Measurements from ENCODE around the gene MME. TPM values are rescaled to one million over a fixed set of nuclear protein-coding genes. Genes with fewer than 3 reads are reported as not detected.

MME gene
- total and polyA plus RNA-seq, 3 donors from 2014 or later = 5.4 to 6.3 (median 5.5) TPM

DNA sequence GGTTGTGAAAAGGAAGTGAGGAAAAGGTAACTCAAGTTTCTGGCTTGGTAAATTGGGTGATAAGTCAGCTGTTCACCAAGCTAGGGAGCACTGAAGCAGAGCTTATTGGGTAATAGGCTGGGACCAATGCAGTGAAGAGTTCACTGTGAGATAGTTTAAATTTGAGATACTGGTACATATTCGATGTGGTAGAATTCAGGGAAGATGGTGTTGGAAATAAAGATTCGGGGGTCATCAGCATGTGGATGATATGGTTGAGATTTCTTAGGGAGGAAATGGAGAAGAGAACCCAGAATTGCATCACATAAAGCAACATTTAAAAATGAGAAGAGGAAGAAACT lies 16.9 kb downstream of the MME start:
- intact Hi-C loops (cut with DNase I; ENCODE audit: low total_unique reads) = no loop called here
- no peaks in the 10 kb centered on the region for H3K27me3 ChIP-seq
- no peaks in the 10 kb centered on the region for H3K4me1 ChIP-seq
- no peak overlapping the region for H3K4me3 ChIP-seq
- 89 to 94% methylated on average over 2 of the region's 2 CpGs for WGBS, 2 donors
- TF ChIP-seq, protein P1, sequence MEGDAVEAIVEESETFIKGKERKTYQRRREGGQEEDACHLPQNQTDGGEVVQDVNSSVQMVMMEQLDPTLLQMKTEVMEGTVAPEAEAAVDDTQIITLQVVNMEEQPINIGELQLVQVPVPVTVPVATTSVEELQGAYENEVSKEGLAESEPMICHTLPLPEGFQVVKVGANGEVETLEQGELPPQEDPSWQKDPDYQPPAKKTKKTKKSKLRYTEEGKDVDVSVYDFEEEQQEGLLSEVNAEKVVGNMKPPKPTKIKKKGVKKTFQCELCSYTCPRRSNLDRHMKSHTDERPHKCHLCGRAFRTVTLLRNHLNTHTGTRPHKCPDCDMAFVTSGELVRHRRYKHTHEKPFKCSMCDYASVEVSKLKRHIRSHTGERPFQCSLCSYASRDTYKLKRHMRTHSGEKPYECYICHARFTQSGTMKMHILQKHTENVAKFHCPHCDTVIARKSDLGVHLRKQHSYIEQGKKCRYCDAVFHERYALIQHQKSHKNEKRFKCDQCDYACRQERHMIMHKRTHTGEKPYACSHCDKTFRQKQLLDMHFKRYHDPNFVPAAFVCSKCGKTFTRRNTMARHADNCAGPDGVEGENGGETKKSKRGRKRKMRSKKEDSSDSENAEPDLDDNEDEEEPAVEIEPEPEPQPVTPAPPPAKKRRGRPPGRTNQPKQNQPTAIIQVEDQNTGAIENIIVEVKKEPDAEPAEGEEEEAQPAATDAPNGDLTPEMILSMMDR (IDR thresholded peaks at IDR 0.05) = no peak
- no peak for TF ChIP-seq POLR2A (IDR thresholded peaks at IDR 0.05)
- H3K27ac ChIP-seq = no peak overlapping the region
- no peaks in the 10 kb centered on the region for H3K36me3 ChIP-seq (ENCODE audit: low read depth, missing control alignments)
- H3K9me3 ChIP-seq = no peaks in the 10 kb centered on the region
- no peak for DNase-seq

DNA sequence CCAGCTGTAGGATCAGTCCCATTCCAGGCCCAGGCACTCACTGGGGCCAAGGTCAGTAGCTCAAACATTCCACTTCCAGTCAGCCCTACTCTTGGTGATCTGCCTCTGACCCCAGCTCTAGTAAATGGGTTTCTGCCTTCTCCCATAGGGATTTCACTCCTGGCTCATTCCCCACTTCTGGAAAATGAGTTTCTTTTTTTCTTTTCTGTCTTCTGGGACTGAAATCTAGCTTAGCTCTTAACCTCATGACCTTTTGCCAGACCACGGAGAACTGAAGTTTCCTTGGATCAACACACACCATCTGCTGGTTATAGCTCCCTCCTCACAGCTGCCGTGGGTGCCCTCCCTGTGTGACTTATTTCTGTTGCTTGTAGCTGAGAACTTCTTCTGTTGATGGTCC lies 21.3 kb downstream of the MME start:
- Histone ChIP-seq H3K36me3 (ENCODE audit: low read depth, missing control alignments) (no peaks in the 10 kb centered on the region), H3K4me1 (peaks cover 8% of the 10 kb centered on the region), H3K4me3 (no peak overlapping the region), H3K9me3 (no peaks in the 10 kb centered on the region), H3K27ac (no peak overlapping the region), H3K27me3 (no peaks in the 10 kb centered on the region)
- DNase-seq = peak; percentile 34
- TF ChIP-seq, protein P1 (IDR thresholded peaks at IDR 0.05) = no peak
- TF ChIP-seq POLR2A (IDR thresholded peaks at IDR 0.05) = no peak
- WGBS, 2 donors = 35 to 51% methylated on average over 2 of the region's 2 CpGs
- intact Hi-C loops (cut with DNase I; ENCODE audit: low total_unique reads) = no loop called here

DNA sequence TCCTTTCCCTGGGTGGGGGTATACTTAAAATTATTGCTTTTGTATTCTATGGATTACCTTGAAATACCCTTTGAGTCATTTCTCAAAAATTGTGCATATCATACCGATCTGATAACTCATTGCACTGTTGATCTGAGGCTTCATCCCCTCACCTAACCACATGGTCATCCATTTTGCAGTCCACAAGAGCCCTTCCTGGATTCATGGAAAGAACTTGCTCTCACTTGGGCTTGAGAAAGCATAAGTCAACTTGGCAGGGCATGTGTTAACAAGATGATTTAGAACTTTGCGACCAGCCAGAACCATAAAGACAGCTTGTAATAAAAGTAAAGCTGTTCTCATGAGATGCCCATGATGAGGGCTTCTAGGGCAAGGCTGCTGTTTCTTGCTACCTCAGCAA lies 22.2 kb downstream of the MME start:
- TF ChIP-seq POLR2A (IDR thresholded peaks at IDR 0.05) = no peak
- TF ChIP-seq, protein P1 (IDR thresholded peaks at IDR 0.05) = no peak
- no peak for DNase-seq
- intact Hi-C loops (cut with DNase I; ENCODE audit: low total_unique reads) = no loop called here
- H3K4me1 ChIP-seq = peaks cover 8% of the 10 kb centered on the region
- H3K27me3 ChIP-seq = no peaks in the 10 kb centered on the region
- no peak overlapping the region for H3K27ac ChIP-seq
- 78 to 91% methylated on average over 2 of the region's 2 CpGs for WGBS, 2 donors
- no peaks in the 10 kb centered on the region for H3K36me3 ChIP-seq (ENCODE audit: low read depth, missing control alignments)
- no peak overlapping the region for H3K4me3 ChIP-seq
- H3K9me3 ChIP-seq = no peaks in the 10 kb centered on the region

DNA sequence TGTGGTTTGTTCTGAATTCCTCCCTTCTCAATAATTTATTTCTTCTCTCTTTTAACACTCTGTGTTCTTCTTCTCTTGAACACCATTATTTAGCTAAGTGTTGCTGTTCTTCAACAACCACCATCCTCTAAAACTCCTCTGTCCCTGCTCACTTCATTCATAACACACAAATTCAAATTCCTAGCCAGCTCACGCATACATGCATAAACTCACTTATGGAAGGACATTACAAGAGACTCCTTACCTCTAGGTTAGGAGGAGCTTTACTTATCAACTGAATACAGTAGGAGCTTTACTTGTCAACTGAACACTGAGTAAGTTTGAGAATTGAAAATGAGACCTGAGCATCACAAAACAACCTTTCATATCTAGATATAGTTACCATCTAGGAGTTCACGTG lies 23.6 kb downstream of the MME start:
- no peak overlapping the region for H3K4me3 ChIP-seq
- no peaks in the 10 kb centered on the region for H3K27me3 ChIP-seq
- H3K4me1 ChIP-seq = peaks cover 8% of the 10 kb centered on the region
- no peak for DNase-seq
- 96 to 97% methylated on average over 2 of the region's 2 CpGs for WGBS, 2 donors
- no peak overlapping the region for H3K27ac ChIP-seq
- no peaks in the 10 kb centered on the region for H3K9me3 ChIP-seq
- intact Hi-C loops (cut with DNase I; ENCODE audit: low total_unique reads) = no loop called here
- no peaks in the 10 kb centered on the region for H3K36me3 ChIP-seq (ENCODE audit: low read depth, missing control alignments)
- TF ChIP-seq POLR2A (IDR thresholded peaks at IDR 0.05) = no peak
- TF ChIP-seq, protein P1 (IDR thresholded peaks at IDR 0.05) = no peak

DNA sequence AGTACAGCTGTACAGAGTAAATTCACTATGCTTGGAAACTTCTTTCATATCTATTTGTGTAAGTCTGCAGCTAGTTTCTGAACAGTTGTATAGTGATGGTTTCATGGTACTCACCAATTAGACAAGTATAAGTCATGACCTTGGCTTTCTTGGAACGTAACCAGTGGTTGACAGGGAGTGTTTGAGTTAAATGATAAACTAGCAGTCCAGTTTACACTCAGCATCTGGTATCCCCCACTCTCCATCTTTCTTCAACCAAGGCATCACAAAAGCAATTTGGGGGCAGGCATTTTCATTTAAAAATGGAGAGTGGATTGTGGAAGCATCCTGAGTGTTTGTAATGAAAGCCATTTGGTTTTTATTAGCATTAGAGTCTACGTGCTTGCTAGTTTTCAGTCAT lies 26.0 kb downstream of the MME start:
- no peaks in the 10 kb centered on the region for H3K27me3 ChIP-seq
- no peak overlapping the region for H3K27ac ChIP-seq
- H3K4me1 ChIP-seq = peaks cover 8% of the 10 kb centered on the region
- intact Hi-C loops (cut with DNase I; ENCODE audit: low total_unique reads) = no loop called here
- H3K36me3 ChIP-seq (ENCODE audit: low read depth, missing control alignments) = no peaks in the 10 kb centered on the region
- H3K4me3 ChIP-seq = no peak overlapping the region
- WGBS, 2 donors = 62 to 78% methylated on average over 2 of the region's 2 CpGs
- no peak for DNase-seq
- no peaks in the 10 kb centered on the region for H3K9me3 ChIP-seq
- no peak for TF ChIP-seq POLR2A (IDR thresholded peaks at IDR 0.05)
- TF ChIP-seq, protein P1 (IDR thresholded peaks at IDR 0.05) = no peak
